Cardiac muscle cell (in vitro differentiated cells and primary cell): ENCODE results near the gene PTRH2. TPM values are rescaled to one million over a fixed set of nuclear protein-coding genes. Genes with fewer than 3 reads are reported as not detected.

Experiments
- DNase-seq, 2 donors: peaks; one replicate each; pipeline versions ENCODE4 v3.0.0 to v3.0.0-alpha.2; 2010 to 2017; ENCODE audit warnings: low read depth in 1 of 2, low spot score in 1 of 2
- H3K27ac ChIP-seq: fragments of 200-600 bp; sonication (generic); 2 replicates; pipeline ENCODE4 v1.5.1; 2016
- H3K27me3 ChIP-seq: fragments of 200-600 bp; sonication (generic); 2 replicates; pipeline ENCODE4 v1.6.0; 2016; ENCODE audit warnings: control low read depth
- H3K36me3 ChIP-seq: fragments of 200-600 bp; sonication (generic); 2 replicates; pipeline ENCODE4 v1.5.1; 2016; ENCODE audit warnings: control low read depth
- H3K4me1 ChIP-seq: fragments of 200-600 bp; sonication (generic); 2 replicates; pipeline ENCODE4 v1.8.1; 2017; ENCODE audit warnings: low read depth, mild to moderate bottlenecking, mixed run types
- H3K4me3 ChIP-seq: fragments of 200-600 bp; sonication (generic); 2 replicates; pipeline ENCODE4 v1.5.1; 2016; ENCODE audit warnings: mild to moderate bottlenecking
- H3K9me3 ChIP-seq: fragments of 200-600 bp; sonication (generic); 2 replicates; pipeline ENCODE4 v1.5.1; 2017; ENCODE audit warnings: low read depth, mild to moderate bottlenecking, control low read depth
- CTCF ChIP-seq: IDR thresholded peaks from 2 replicates; pipeline ENCODE4 v1.5.1; 2012; ENCODE audit warnings: low read depth, mild to moderate bottlenecking, low read length
- polyA plus RNA-seq: library from polyadenylated mRNA; unstranded; fragments of >200 nt; fragmentation: Nextera tagmentation; extraction: Ambion mirVana; gene quantifications from 2 replicates; pipeline ENCODE4 v1.2.1, GENCODE V29; 2016
- total RNA-seq: library from RNA; depleted of rRNA; stranded (reverse); fragments of >200 nt; gene quantifications from 2 replicates; pipeline ENCODE4 v1.2.3, GENCODE V29; 2016

PTRH2 gene
- total and polyA plus RNA-seq, 2 experiments from 2014 or later, result 9.3 to 17.7 TPM

- Histone ChIP-seq H3K4me1 (no peaks in the 10 kb centered on the region), H3K9me3 (no peaks in the 10 kb centered on the region), H3K4me3 (no peak overlapping the region), H3K27me3 (no peaks in the 10 kb centered on the region), H3K27ac (no peak overlapping the region), H3K36me3 (no peaks in the 10 kb centered on the region)
- DNase-seq, result no peak
- no peak for TF ChIP-seq CTCF
These were observed 37.8 kb upstream of the PTRH2 start for GRCh38 chr17:59745040-59745439.

DNA sequence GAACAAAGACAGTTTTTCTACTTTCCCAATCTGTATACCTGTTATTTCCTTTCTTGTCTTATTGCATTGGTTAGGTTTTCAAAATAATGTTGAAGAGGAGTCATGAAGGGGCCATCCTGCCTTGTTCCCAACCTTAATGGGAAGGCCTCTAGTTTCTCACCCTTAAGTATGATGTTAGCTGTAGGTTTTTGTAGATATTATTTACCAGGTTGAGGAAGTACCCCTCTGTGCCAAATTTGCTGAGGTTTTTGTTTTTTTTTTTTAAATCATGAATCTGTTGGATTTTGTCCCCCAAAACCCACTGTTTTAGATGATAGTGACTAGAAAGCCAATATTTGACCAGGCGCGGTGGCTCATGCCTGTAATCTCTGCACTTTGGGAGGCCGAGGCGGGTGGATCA is 36.6 kb upstream of the PTRH2 start:
- Histone ChIP-seq H3K4me1 (no peaks in the 10 kb centered on the region), H3K9me3 (no peaks in the 10 kb centered on the region), H3K4me3 (no peak overlapping the region), H3K27me3 (no peaks in the 10 kb centered on the region), H3K36me3 (no peaks in the 10 kb centered on the region), H3K27ac (no peak overlapping the region)
- TF ChIP-seq CTCF, result no peak
- no peak for DNase-seq

DNA sequence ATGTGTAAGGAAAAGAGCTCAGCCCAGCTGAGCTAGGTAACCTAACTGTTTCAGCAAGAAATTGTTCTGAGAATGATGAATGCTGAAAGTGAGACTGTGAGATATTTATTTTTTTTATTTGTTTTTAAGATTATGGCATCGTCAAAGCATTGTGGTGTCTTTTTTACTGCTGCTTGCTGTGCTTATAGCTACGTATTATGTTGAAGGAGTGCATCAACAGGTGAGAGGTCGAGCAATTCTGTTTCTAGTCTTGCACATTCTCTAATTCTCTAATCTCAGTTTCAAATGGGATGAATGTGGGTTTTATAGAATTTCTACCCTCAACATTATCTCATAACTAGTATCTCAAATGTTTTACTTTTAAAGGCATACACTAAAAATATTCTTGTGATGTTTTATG is 30.1 kb upstream of the PTRH2 start:
- no peaks in the 10 kb centered on the region for H3K9me3 ChIP-seq
- H3K36me3 ChIP-seq, result peaks cover 18% of the 10 kb centered on the region
- no peaks in the 10 kb centered on the region for H3K27me3 ChIP-seq
- no peak for DNase-seq
- no peaks in the 10 kb centered on the region for H3K4me1 ChIP-seq
- TF ChIP-seq CTCF, result no peak
- no peak overlapping the region for H3K4me3 ChIP-seq
- H3K27ac ChIP-seq, result no peak overlapping the region

DNA sequence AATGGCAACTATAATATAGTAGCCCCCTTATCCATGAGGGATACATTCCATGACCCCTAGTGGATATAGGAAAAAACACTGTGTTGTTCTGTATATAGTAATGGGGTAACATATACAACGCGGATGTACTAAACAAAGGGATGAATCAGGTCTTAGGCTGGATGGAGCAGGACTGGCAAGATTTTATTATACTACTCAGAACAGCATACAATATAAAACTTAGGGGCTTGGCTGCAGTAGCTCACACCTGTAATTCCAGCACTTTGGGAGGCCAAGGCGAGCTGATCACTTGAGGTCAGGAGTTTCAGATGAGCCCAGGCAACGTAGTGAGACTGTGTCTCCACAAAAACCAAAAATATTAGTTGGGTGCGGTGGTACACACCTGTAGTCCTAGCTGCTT is 27.0 kb upstream of the PTRH2 start:
- H3K27ac ChIP-seq, result no peak overlapping the region
- H3K9me3 ChIP-seq, result no peaks in the 10 kb centered on the region
- no peaks in the 10 kb centered on the region for H3K4me1 ChIP-seq
- no peaks in the 10 kb centered on the region for H3K27me3 ChIP-seq
- peaks cover 18% of the 10 kb centered on the region for H3K36me3 ChIP-seq
- DNase-seq, result no peak
- TF ChIP-seq CTCF, result no peak
- H3K4me3 ChIP-seq, result no peak overlapping the region

GRCh38 chr17:59733697-59734096 is 26.5 kb upstream of the PTRH2 start:
- H3K36me3 ChIP-seq, result peaks cover 17% of the 10 kb centered on the region

More at GRCh38 chr17:59733697-59734096, 26.5 kb upstream of the PTRH2 start:
- Histone ChIP-seq H3K4me3 (no peak overlapping the region), H3K9me3 (no peaks in the 10 kb centered on the region), H3K4me1 (no peaks in the 10 kb centered on the region), H3K27me3 (no peaks in the 10 kb centered on the region), H3K27ac (no peak overlapping the region)
- no peak for TF ChIP-seq CTCF
- DNase-seq, result no peak
